HG02973 (cell line): ENCODE data around the gene UBE2O.
A peak's percentile ranks its signal among the peaks of the same experiment; 100 is the strongest.

ENCODE experiments used
- ATAC-seq: cut with Tn5 transposase; IDR thresholded peaks from one replicate; pipeline ENCODE4 v1.9.1; 2021; ENCODE audit warnings: moderate library complexity; ENCODE audit not compliant: unreplicated experiment

The UBE2O gene

GRCh38 chr17:76397687-76398522 is 55.0 kb downstream of the UBE2O start:
- no peak for ATAC-seq

GRCh38 chr17:76397184-76397583 is 55.8 kb downstream of the UBE2O start:
- ATAC-seq: no peak

- ATAC-seq: no peak
Observed at GRCh38 chr17:76395980-76396379, 57.0 kb downstream of the UBE2O start.

GRCh38 chr17:76394166-76394565 is 58.8 kb downstream of the UBE2O start:
- no peak for ATAC-seq

GRCh38 chr17:76391200-76391715 is 61.7 kb downstream of the UBE2O start:
- no peak for ATAC-seq

- ATAC-seq: no peak
Observed at GRCh38 chr17:76390003-76390421, 62.9 kb downstream of the UBE2O start.

GRCh38 chr17:76388966-76389888 is 63.7 kb downstream of the UBE2O start:
- ATAC-seq: no peak

GRCh38 chr17:76386966-76387765 is 65.8 kb downstream of the UBE2O start:
- ATAC-seq: no peak

GRCh38 chr17:76385892-76386786 is 66.8 kb downstream of the UBE2O start:
- ATAC-seq: no peak

GRCh38 chr17:76384987-76385891 is 67.7 kb downstream of the UBE2O start:
- ATAC-seq: no peak

- ATAC-seq: peak; percentile 47
Observed at GRCh38 chr17:76384222-76384986, 68.5 kb downstream of the UBE2O start, which contains the start of gene SPHK1. Gene SPHK1, plus strand, starts transcription at chr17:76384609. Its CDS starts 1,036 bp downstream, at chr17:76385645.

GRCh38 chr17:76383546-76384221 is 69.3 kb downstream of the UBE2O start:
- ATAC-seq: no peak

- no peak for ATAC-seq
Observed at GRCh38 chr17:76382803-76383545, 70.0 kb downstream of the UBE2O start.

GRCh38 chr17:76382351-76382802 is 70.6 kb downstream of the UBE2O start:
- ATAC-seq: no peak

- no peak for ATAC-seq
Observed at GRCh38 chr17:76381633-76382350, 71.2 kb downstream of the UBE2O start.
